ENCODE measurements around the gene TMC6.
"Not testable (repeated sequence)": the region's sequence is repeated elsewhere in the genome, so short reads cannot be mapped to it uniquely, and the experiment has no call there.

The TMC6 gene
- 269 to 607 reads per million in 2 donors for total RNA-seq

GRCh38 chr17:78128551-78129350 is at the start of gene TMC6:
TMC6 (minus strand) TSS chr17:78128755; CDS start chr17:78126832, 1,923 bp downstream.
- DNase-seq: peak; percentile 66

GRCh38 chr17:78176548-78177025 is 48.0 kb upstream of the TMC6 start:
- peak; percentile 67 for DNase-seq

GRCh38 chr17:78175643-78175981 is 47.1 kb upstream of the TMC6 start:
- no peak for DNase-seq

GRCh38 chr17:78174870-78175642 is 46.5 kb upstream of the TMC6 start:
- no peak for DNase-seq

GRCh38 chr17:78174346-78174869 is 45.9 kb upstream of the TMC6 start:
- DNase-seq: no peak

- no peak for DNase-seq
Observed at GRCh38 chr17:78173097-78173715, 44.7 kb upstream of the TMC6 start.

GRCh38 chr17:78172249-78173051 is 43.9 kb upstream of the TMC6 start:
- DNase-seq: no peak

- not testable (repeated sequence) for DNase-seq
Observed at GRCh38 chr17:78171591-78172248, 43.2 kb upstream of the TMC6 start.

- no peak for DNase-seq
Observed at GRCh38 chr17:78170692-78171590, 42.4 kb upstream of the TMC6 start.

- peak; percentile 65 for DNase-seq
Observed at GRCh38 chr17:78168903-78169793, 40.6 kb upstream of the TMC6 start.

GRCh38 chr17:78168242-78168902 is 39.8 kb upstream of the TMC6 start, which contains the start of gene SYNGR2:
SYNGR2 (plus strand) TSS chr17:78168581; CDS start chr17:78168617, 36 bp downstream.
- peak; percentile 83 for DNase-seq

GRCh38 chr17:78166416-78166815 is 37.9 kb upstream of the TMC6 start:
- DNase-seq: no peak

- DNase-seq: no peak
Observed at GRCh38 chr17:78164748-78165607, 36.4 kb upstream of the TMC6 start.

GRCh38 chr17:78163881-78164747 is 35.6 kb upstream of the TMC6 start:
- DNase-seq: no peak

GRCh38 chr17:78159575-78160158 is 31.1 kb upstream of the TMC6 start:
- DNase-seq: no peak

All from T-helper 9 cell (primary cell).